Suppressor macrophage treated with lipopolysaccharide for 4 hours (primary cell): ENCODE measurements around the gene CDC42BPG.
A peak's percentile ranks its signal among the peaks of the same experiment; 100 is the strongest.

Experiments used
- DNase-seq: peaks from one replicate; pipeline ENCODE4 v3.0.0-alpha.2; 2020

CDC42BPG gene

DNA sequence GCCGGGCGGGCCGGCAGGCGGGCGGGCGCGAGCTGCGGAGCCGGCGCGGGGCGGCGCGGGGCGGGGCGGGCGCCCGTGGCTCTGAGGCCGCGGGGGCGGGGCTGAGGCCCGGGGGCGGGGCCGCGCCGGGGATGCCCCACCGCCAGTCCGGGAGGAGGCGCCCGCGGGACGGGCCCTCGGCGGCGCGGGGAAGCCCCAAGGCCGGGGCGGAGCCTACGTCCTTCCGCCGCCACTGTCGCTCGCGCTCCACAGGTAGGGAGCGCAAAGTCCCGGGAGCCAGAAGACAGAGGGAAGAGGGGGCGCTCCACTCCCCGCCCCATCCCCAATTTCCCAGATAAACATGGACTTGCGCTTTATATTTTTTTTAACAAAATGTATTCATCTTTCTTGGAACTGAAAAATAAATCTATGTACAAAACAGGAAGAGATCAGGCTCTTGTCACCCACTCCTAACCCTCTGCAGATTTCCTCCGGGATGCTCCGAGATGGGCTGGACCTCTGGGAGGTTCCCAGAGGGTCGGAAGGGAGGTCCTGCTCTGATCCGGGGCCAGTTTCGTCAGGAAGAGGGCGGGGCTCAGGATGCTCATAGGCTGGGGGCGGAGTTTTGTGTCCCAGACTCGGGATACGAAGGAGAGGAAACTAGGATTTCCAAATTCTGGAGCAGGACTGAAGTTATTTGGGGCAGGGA, 41.2 kb downstream of the CDC42BPG start, which contains the start of gene MAP4K2:
TSS of gene MAP4K2 (minus strand) at position 57 of the 688 bp plus-strand sequence. CDS start 65 bp downstream, outside the sequence.
- DNase-seq, result peak; percentile 93

DNA sequence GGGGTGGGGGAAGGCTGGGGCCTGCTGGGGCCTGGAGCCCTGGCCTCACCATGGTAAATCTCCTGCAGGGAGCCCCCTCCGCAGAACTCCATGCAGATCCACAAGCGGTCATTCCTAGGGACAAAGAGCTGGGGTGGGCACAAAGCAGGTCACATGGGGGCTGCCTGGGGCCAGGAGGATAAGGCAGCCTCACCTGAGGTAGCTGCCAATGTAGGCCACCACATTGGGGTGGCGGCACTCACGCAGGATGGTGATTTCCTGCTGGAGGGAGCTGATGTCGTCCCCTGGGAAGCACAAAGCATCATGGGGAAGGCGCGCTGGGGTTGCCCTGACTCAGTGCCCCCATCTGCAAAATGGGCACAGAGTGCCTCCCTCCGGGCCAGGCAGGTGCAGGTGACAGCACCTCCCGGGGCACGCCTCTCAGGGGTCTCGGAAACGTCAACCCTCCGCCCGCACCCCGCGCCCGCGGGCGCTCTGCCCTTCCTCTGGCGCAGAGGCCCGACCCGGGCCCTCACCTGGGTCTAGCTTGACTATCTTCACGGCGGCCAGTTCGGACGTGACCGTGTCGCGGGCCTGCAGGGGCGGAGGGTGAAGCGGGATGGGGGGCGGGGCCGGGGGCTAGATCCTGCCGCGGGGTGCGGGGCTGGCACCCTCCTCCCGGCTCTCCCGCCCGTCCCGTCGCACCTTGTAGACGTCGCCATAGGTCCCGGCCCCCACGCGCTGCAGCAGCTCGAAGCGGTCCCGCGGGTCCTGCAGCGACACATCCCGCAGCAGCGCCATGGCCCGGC, 41.9 kb downstream of the CDC42BPG start:
- DNase-seq, result no peak

DNA sequence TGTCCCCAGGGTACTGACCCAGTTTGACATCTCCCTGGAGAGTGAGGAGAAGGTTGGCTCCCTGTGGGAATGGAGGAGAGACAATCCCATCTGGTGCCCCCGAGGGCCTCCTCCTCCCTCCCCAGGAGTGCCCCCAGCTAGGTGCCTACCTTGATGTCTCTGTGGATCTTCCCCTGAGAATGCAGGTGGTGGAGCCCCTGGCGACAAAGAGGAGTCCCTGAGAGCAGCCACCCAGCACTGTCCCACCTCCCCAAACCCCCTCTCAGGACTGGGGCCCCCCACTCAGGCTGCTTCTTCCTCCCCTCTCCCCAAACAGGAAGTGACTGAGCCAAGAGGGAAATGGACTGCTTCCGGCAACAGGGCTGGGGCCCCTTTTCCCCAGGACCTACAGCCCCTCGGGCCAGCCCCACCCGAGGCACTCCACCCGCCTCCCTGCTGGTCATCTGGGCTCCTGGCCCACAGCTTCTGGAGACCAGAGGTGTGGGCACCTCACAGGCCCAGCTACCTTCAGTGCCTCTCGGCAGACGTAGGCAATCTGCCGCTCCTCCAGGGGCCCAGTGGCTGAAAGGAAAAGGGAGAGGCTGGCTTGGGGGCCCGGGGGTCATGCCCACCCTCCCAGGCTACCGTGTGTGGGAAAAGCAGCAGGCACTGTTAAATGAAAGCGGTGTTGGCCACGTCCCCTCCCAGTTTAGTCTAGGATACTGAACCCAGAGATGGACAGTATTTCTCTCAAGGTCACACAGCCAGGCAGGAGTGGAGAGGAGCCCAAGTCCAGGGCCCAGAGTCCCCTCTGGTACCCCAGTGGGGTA, 42.7 kb downstream of the CDC42BPG start:
- DNase-seq, result no peak

DNA sequence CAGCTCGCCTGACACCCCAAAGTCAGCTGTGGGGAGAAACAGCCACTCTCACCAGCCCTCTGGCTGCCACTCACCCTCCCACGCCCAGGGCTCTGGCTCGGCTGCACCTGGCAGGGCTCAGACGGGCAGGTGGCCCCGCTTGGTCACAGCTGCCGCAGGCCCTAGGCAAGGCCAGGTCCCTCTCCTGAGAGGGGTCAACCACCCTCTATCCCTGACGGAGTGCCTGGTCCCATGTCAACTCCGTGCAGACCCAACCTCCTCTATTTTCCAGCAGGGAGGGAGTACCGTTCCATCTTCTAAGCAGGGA, 43.3 kb downstream of the CDC42BPG start:
- no peak for DNase-seq

DNA sequence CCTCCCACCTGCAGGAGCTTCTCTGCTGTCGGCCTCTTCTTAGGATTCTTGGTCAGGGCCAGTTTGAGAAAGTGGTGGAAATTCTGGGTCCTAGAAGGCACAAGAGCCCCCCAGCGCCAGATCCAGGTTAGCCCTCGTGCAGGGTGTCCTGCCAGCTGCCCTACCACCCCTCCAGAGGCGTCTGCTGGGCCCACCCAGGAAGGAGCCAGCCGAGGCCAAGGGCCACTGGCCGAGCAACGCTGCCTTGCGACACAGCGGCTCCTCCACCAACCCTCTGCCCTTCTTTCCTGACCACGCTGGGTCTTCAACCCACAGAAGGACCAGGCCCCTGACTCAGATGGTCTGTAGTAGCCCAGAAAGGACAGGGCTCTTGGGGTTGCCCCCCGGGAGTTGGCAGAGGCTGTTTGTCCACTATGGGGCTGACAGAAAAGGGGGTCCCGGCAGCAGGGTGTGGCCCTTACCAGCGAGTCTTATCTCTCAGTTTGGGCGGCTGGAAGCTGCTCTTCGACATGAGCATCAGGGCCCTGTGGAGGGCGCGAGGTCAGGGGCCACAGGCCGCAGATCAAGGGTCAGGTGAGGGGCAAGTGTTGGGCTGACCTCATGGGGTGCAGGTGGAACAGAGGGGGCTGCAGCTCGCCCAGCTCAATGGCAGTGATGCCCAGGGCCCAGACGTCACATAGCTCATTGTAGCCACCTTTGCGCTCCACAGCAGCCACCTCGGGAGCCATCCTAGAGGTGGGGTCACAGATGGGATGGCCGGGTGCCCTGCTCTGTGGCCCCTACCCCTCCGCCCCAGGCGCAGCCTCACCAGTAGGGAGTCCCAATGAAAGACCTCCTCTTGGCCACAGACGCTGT, 43.9 kb downstream of the CDC42BPG start:
- DNase-seq, result no peak

DNA sequence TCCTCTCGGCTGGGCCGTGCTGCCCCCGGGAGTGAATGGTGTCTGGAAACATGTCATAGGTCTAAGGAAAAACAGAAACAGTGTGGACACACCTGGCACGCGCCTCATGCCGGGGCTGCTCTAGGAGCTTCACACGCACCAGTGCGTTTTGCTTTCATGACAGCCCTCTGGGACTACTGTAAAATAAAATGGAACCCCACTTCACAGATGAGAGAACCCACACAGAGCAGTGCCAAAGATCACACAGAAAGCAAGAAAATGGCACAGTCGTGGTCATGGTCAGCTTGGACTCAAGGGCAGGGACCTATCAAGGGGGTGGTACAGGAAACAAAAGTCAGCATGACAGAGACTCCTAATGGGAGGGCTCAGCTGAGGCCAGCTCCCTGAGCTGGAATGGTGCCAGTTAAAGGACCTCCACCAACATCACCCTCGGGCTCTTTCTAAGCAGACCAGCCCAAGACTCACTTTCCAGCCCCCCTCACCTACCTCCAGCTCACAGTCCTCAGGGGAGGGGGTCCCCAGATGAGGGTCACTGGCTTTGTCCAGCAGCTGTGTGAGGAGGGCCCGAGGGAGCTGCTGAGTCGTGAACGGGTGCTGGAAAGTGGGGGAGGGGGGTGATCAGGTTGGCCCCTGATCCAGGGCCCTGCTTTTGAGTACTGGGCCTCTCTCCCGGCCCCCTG, 44.7 kb downstream of the CDC42BPG start:
- no peak for DNase-seq

DNA sequence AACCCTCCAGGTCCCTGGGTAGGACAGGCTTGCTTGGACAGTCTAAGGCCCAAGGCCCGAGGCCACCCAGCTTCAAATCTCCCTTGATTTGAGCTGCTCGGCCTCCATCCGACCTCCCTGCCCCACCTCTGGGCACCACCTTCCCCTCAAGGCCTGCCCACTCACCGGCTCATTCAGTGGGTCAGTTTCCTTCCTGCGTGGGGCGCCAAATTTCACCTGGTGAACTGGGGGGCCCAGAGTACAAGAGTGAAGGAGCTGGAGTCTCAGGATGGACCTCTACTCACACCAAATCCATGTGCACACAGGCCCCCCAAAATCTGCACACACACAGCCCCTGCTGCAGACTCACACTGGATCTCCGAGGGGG, 45.2 kb downstream of the CDC42BPG start:
- DNase-seq, result no peak

DNA sequence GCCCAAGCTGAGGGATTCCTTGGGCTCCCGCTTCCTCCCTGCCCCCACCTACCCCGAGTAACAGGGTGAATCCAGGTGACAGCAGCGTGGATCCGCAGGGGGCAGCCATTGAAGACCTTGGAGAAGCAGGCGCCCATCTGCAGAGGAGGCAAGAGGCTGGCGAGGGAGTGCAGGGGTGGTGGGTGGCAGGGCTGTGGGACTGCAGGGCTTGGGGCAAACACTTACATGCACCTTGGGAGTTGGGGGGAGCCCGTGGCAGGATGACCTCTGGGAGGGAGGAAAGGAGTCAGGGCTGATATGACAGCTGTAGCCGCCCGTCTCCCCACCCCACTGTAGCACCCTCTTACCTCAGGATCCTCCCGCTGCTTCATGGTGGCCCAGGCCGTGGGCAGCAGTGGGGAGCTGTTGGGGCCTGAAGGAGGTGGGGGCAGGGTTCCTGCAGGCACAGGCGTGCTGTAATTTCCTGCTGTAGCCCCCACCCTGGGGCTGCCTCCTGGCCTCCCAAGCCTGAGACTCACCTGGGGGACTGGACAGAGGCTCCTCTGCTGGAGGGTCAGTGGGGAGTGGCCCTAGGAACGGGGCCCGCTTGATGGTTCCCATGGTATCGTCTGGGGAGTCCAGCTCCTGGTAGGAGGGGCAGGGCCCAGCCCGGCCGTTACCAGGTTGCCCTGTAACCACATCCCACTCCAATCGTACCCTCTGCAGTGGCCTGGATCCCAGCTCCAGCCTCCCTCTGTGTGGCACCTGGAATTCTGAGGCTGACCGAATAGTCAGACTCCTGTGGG, 47.5 kb downstream of the CDC42BPG start:
- no peak for DNase-seq

DNA sequence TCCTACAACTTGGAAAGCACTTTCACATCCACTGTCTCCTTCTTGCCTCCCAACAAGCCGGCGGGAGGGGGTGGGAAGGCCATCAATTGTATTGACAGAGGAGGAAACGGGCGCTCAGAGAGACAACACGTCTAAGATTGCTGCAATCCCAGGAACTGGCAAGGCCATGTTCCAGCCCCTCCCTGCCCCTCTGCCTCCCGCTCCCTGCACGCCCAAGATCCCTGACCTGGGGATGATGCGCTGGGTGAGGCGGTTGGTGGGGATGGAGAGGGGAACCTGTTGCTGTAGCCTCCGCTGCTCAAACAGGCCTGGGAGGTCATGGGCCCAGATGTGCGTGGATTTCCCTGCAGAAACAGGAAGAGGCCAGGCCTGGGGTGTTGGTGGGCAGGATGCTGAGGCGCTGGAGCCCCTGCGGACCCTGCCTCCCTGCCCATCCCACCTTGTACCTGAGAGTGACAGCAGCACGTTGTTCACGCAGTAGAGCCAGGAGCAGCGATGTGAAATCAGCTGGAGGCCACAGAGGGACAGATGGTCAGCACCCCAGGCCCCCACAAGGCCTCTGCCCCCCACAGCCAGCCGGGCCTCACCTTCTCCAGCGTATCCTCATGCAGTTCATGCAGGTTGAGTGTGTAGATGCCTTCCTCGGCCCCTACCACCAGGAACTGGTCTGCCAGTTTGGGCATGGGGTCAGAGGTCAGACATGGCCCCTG, 48.3 kb downstream of the CDC42BPG start:
- no peak for DNase-seq

DNA sequence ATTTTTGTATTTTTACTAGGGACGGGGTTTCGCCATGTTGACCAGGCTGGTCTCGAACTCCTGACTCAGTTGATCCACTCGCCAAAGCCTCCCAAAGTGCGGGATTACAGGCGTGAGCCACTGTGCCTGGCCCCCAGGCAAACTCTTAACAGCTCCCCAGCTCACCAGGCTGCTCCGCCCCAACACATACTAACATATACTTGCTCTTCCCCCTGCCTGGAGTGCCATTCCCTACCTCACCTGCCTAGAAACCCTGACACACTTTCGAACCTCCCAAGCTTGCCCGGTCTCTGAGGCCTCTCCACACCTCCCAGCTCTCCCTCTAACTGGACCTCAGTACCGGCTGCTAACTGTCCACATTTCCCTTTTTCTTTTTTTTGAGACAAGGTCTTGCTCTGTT, 49.9 kb downstream of the CDC42BPG start:
- DNase-seq, result no peak

DNA sequence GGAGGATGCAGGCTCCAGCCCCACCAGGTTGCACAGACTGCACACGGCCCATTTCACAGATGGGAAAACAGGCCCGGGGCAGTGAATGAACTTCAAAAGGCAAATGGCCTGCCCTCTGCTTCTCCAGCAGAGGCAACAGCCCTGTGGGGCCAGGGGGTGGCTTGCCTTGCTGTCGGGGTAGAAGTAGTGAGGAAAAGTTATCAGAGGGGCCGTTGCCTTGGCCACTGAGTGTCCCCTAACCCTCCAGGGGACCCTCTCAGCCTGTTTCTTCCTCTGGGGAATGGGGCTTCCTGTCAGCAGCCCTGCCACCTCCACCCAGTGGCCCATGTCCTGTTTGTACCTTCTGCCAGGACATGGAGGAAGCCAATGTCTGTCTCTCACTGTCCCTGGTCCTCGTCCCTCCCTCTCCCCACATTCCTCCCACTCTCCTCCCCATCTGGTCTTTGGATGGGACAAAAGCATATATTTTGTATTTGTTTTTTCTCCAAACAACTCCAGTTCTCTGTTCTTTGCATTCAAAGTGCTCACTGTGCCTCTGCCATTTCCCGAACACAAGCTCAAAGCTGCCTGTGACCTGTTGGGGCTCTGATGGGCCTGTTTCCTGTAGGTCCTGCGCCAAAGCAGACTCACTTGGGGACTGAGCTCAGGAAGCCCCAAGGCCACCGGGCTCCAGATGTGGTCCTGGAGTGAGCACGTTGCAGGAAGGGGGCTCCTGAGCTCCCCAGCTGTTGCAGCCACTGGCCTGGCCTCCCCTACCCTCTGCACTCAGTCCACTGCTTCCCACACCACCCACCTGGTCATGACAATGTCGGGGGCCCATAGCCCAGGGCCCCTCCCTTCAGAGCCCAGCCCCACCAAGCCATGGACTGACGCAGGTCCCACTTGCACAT, 50.9 kb downstream of the CDC42BPG start:
- no peak for DNase-seq

DNA sequence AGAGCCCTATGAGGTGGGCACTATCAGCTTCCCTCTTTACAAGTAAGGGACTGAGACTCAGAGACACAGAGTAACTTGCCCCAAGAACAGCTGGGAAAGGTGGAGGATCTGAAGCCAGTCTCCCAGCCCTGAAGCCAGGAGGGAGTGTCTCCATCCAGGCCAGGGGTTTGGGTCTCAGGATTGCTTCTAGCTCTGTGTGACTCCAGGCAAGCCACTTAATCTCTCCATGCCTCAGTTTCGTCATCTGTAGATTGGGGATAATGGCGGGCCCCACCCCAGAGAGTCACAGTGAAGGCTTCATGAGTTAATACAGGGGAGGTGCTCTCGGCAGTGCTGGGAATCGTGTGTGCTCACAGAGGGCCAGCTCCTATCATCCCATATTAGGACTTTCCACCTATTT, 52.0 kb downstream of the CDC42BPG start:
- DNase-seq, result no peak

DNA sequence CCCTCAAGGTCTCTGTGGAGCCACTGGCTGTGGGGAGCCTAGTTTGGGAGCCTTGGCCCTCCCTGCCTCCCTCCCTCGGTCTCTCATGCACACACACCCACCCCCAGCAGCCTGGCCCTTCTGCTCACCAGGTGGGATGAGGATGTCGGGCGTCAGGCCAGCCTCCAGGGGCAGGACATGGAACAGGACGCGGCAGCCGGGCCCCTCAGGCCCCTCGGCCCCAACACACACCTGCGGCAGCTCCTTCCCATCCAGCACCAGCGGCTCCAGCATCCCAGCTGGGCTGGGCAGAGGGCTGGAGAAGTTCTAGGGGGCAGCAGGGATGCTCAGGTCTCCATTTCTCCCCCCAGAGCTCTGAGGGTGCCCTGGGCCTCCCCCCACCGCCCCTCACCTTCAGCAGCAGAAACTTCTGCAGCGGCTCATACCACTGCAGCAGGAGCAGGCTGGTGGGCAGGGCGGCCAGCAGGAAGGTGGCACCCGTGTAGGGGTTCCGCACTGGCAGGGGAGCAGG, 52.6 kb downstream of the CDC42BPG start:
- no peak for DNase-seq

DNA sequence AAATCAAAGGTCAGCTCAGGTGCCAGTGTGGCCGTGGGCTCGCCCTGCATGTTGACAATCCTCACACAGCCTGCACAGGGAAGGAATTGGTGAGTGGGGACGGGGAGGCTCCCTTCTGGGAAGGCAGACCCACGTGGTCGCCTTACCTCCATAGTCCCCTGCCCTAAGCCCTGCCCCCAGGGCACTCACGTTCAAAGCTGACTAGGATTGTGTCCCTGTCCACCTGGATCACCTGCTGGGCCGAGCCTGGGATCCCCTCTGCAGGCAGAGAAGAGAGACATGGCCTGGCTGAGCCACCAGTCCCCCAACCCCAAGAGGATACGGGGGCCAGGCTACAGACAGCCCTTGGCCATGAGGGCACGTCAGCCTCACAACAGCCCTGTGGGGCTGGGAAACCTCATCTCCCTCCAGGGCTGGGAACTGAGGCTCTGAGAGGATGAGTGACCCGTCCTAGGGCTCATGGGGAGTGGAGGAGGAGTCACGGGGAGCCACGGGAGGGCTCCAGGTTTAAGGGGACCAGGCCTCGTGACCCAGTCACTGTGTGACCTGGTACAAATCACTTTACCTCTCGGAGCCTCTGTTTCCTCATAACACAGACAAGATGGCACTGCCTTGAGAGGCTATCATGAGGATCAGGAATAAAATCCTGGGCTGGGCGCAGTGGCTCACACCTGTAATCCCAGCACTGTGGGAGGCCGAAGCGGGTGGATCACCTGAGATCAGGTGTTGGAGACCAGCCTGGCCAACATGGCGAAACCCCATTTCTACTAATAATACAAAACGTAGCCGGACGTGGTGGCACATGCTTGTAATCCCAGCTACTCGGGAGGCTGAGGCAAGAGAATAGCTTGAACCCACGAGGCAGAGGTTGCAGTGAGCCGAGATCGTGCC, 54.0 kb downstream of the CDC42BPG start:
- DNase-seq, result no peak

DNA sequence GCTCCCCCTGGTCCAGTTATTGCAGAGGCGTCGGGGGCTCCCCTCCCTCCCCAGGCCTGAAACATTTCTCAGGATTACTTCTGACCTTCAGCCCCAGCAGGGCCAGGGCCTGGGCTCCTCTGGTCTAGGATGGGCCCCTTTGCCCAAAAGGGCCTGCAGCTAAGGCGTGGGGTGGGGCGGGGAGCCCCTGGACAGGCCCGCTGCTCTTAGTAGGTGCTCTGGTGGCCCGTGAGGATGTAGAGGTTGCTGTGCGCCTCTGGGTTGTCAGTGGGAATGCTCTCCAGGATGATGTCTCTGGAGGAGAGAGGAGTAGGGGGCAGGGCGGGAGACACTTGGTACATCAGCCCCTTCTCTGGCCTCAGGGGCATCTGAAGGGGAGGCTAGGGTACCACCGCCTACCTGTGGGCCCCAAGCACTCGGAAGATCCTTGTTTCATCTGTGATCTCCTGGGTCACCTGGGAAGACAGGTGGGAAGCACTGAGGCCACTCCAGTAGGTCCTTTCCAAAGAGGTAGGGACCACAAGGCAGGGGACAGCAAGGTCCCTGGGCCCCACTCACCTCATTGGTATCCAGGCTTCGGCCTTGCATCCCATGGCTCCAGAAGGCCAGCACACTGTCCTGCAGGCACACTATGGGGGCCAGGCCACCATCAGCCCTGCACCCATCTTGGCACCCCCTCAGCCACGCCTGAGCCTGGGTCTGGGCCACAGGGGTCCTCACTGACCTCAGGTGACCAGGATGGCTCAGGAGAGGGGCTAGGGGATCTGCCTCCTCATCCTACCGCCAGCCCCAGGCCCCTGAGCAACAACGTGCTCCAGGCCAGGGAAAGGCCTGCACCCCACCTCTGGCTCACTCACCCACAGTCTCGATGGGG, 54.9 kb downstream of the CDC42BPG start:
- no peak for DNase-seq

DNA sequence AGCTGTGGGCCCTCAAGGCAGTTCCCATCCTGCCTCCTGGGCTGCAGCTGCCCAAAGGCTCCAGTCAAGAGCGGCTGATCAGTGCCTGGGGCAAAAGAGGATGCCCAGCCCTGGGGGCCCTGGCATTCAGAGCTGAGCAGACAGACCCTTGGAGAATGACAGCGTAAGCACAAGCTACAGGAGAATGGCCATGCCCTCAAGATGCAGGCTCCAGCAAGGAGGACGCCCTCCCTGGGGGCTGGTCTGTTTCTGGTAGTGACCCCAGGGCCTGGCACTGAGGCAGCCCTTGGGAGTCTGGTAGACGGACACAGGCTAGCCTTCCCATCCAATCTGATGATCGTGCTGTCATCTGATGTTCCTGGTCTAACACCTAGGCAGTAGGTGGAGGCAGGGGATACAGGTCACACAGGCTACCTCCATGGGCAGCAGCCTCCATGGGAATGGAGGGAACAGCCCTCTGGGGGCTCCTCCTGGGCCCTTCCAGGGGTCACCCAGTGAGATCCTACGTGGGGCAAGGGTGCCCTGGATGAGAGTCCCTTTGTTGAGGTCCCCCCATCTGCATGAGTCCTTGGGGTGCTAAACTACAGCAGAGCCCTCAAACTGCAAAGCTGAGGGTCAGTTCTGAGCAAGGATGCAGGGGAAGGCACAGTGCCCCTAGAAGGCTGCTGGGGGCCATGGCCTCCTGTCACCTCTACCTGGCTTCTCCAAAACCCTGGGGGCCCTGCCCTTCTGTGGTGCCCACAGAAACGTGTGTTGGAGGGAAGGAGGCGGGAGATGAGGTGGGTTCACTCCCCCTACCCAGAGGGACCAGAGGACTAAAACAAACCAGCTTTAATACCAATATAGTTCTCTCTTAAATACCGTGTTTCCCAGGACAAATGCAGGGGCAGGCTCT, 55.9 kb downstream of the CDC42BPG start:
- DNase-seq, result no peak
